PC-3 (cell line): ENCODE data around the gene BCR. TPM values are rescaled to one million over a fixed set of nuclear protein-coding genes. Genes with fewer than 3 reads are reported as not detected.

Source experiments
- ATAC-seq: fragments of 200-7000 bp; cut with Tn5 transposase; 2 replicates; pipeline ENCODE4 v1.9.1; 2020; ENCODE audit warnings: mild to moderate bottlenecking, moderate library complexity
- BruUV-seq: library from RNA; stranded (reverse); fragments of 400-500 nt; replicated peaks from 2 replicates; lab custom pipeline; 2021; lab: Mats Ljungman, UMichigan
- CTCF ChIA-PET: fragments of 300-600 bp; sonication (Branson Sonifier 250); formaldehyde crosslinking; loops from one replicate; lab custom pipeline; 2022; ENCODE audit warnings: antibody characterized with exemption; lab: Charles Lee
- POLR2A ChIA-PET: fragments of 300-600 bp; sonication (Branson Sonifier 250); formaldehyde crosslinking; loops from one replicate; lab custom pipeline; 2022; ENCODE audit warnings: antibody characterized with exemption; ENCODE audit not compliant: unreplicated experiment; lab: Charles Lee
- DNase-seq: peaks from one replicate; pipeline ENCODE4 v3.0.0-alpha.2; 2015
- H2AFZ ChIP-seq: fragments of 300-600 bp; sonication (generic); 2 replicates; pipeline ENCODE4 v1.6.0; 2016; ENCODE audit warnings: antibody characterized with exemption, low read length
- H3F3A ChIP-seq: fragments of 300-600 bp; sonication (generic); one replicate; pipeline ENCODE4 v1.6.0; 2017; ENCODE audit warnings: antibody characterized with exemption, low read length, control low read depth, mild to moderate bottlenecking; ENCODE audit not compliant: unreplicated experiment
- H3K27ac ChIP-seq: fragments of 300-600 bp; sonication (generic); 2 replicates; pipeline ENCODE4 v1.5.1; 2016; ENCODE audit warnings: mild to moderate bottlenecking, low read length
- H3K27me3 ChIP-seq: fragments of 300-600 bp; sonication (generic); 2 replicates; pipeline ENCODE4 v1.6.1; 2016; ENCODE audit warnings: low read length, mixed read lengths
- H3K36me3 ChIP-seq: fragments of 300-600 bp; sonication (generic); 2 replicates; pipeline ENCODE4 v1.6.1; 2016; ENCODE audit warnings: low read depth, mixed run types, low read length, mixed read lengths
- H3K4me1 ChIP-seq: fragments of 300-600 bp; sonication (generic); 2 replicates; pipeline ENCODE4 v1.5.1; 2016; ENCODE audit warnings: low read length; ENCODE audit not compliant: insufficient read depth
- H3K4me2 ChIP-seq: fragments of 300-600 bp; sonication (generic); 2 replicates; pipeline ENCODE4 v1.6.0; 2016; ENCODE audit warnings: low read length
- H3K4me3 ChIP-seq: fragments of 300-600 bp; sonication (generic); 2 replicates; pipeline ENCODE4 v1.5.1; 2016; ENCODE audit warnings: mild to moderate bottlenecking, low read length, mixed read lengths
- H3K79me2 ChIP-seq: fragments of 300-600 bp; sonication (generic); 2 replicates; pipeline ENCODE4 v1.6.1; 2017; ENCODE audit warnings: low read length, mixed read lengths
- H3K9ac ChIP-seq: fragments of 300-600 bp; sonication (generic); 2 replicates; pipeline ENCODE4 v1.6.0; 2016; ENCODE audit warnings: mild to moderate bottlenecking, low read length
- H3K9me2 ChIP-seq: fragments of 300-600 bp; sonication (generic); replicated peaks from 2 replicates; pipeline ENCODE4 v1.6.1; 2016; ENCODE audit warnings: mixed run types, low read length, mixed read lengths
- H3K9me3 ChIP-seq: fragments of 300-600 bp; sonication (generic); 2 replicates; pipeline ENCODE4 v1.6.1; 2016; ENCODE audit warnings: low read length, mixed read lengths
- H4K20me1 ChIP-seq: fragments of 300-600 bp; sonication (generic); 2 replicates; pipeline ENCODE4 v1.6.1; 2016; ENCODE audit warnings: low read length, mixed read lengths
- CTCF ChIP-seq: fragments of 300-600 bp; sonication (generic); conservative IDR thresholded peaks from 2 replicates; pipeline ENCODE4 v1.5.1; 2017; ENCODE audit warnings: antibody characterized with exemption, low read depth, mild to moderate bottlenecking, low read length
- EZH2 ChIP-seq: fragments of 300-600 bp; sonication (generic); IDR thresholded peaks from one replicate; pipeline ENCODE4 v1.6.1; 2017; ENCODE audit warnings: antibody characterized with exemption, mild to moderate bottlenecking, low read length; ENCODE audit not compliant: unreplicated experiment
- EZH2phosphoT487 ChIP-seq: fragments of 300-600 bp; sonication (generic); IDR thresholded peaks from 2 replicates; pipeline ENCODE4 v1.6.1; 2018; ENCODE audit warnings: mild to moderate bottlenecking, antibody characterized with exemption, low read length, borderline replicate concordance
- intact Hi-C: fragments of 100-400 bp; cut with micrococcal nuclease; formaldehyde crosslinking; loops from 2 replicates; pipeline ENCODE4 v1.9.0; 2023
- total RNA-seq: library from RNA; depleted of rRNA; stranded (reverse); fragments of >200 nt; gene quantifications from 2 replicates; pipeline ENCODE4 v1.2.3, GENCODE V29; 2014

The BCR gene
- total RNA-seq, 1 experiment from 2014 or later = 36.8 TPM

- Histone ChIP-seq H3K4me1 (no peaks in the 10 kb centered on the region), H3K27me3 (no peaks in the 10 kb centered on the region), H3K9me2 (no peaks in the 10 kb centered on the region), H3K4me2 (no peak overlapping the region), H3F3A (no peaks in the 10 kb centered on the region), H3K36me3 (no peaks in the 10 kb centered on the region), H3K27ac (no peak overlapping the region), H4K20me1 (no peaks in the 10 kb centered on the region), H3K9ac (no peak overlapping the region), H3K9me3 (no peaks in the 10 kb centered on the region), H3K79me2 (no peaks in the 10 kb centered on the region), H3K4me3 (no peak overlapping the region), H2AFZ (no peak overlapping the region)
- CTCF ChIA-PET = no interaction called here
- BruUV-seq = no TSS peak
- no peak for ATAC-seq
- intact Hi-C loops = no loop called here
- TF ChIP-seq CTCF (no peak), EZH2phosphoT487 (no peak), EZH2 (no peak)
- DNase-seq = no peak
- POLR2A ChIA-PET = no interaction called here
These were observed 78.5 kb downstream of the BCR start for GRCh38 chr22:23258826-23259170.

GRCh38 chr22:23259916-23260644, 79.8 kb downstream of the BCR start:
- no TSS peak for BruUV-seq
- Histone ChIP-seq H3K4me1 (no peaks in the 10 kb centered on the region), H3K27ac (no peak overlapping the region), H3K36me3 (no peaks in the 10 kb centered on the region), H4K20me1 (no peaks in the 10 kb centered on the region), H3K9me3 (no peaks in the 10 kb centered on the region), H3K9me2 (no peaks in the 10 kb centered on the region), H3F3A (no peaks in the 10 kb centered on the region), H2AFZ (no peak overlapping the region), H3K79me2 (no peaks in the 10 kb centered on the region), H3K4me3 (no peak overlapping the region), H3K4me2 (no peak overlapping the region), H3K9ac (no peak overlapping the region), H3K27me3 (no peaks in the 10 kb centered on the region)
- intact Hi-C loops = no loop called here
- DNase-seq (no peak), ATAC-seq (no peak)
- ChIA-PET CTCF (no interaction called here), POLR2A (no interaction called here)
- TF ChIP-seq CTCF (no peak), EZH2 (no peak), EZH2phosphoT487 (no peak)
